ENCODE data around the gene FAM114A2.

GRCh38 chr5:154078272-154078671 lies 39.6 kb upstream of the FAM114A2 start:
- TF ChIP-seq POLR2A (IDR thresholded peaks at IDR 0.05; ENCODE audit: low read depth, low read length), result no peak
- no peak for TF ChIP-seq POLR2AphosphoS5 (IDR thresholded peaks at IDR 0.05; ENCODE audit: low read depth, low read length)
- no peak for TF ChIP-seq TAF1 (IDR thresholded peaks at IDR 0.05; ENCODE audit: borderline replicate concordance, low read depth, low read length)

Data from GM12892 (cell line).